ENCODE results near the gene SPDEF.

SPDEF gene

GRCh38 chr6:34569361-34569973, 13.3 kb upstream of the SPDEF start:
- H3K4me3 ChIP-seq (ENCODE audit: control insufficient read depth in 1 of 7, extremely low read depth in 1 of 7, insufficient read depth in 4 of 7, low read depth in 2 of 7, low read length in 6 of 7): no peak overlapping the region

GRCh38 chr6:34568341-34569201, 12.4 kb upstream of the SPDEF start:
- Histone ChIP-seq H3K9me3 (ENCODE audit: control extremely low read depth in 1 of 5, control insufficient read depth in 4 of 5, insufficient read depth in 2 of 5, low read depth in 1 of 5, low read length in 4 of 5) (no peaks in the 10 kb centered on the region), H3K27me3 (replicated peaks in 2 of 5; ENCODE audit: control insufficient read depth in 4 of 5, insufficient read depth in 5 of 5, low read length in 4 of 5) (no peaks in the 10 kb centered on the region), H3K27ac (ENCODE audit: insufficient read depth in 1 of 2, low read depth in 1 of 2, low read length in 2 of 2, poor library complexity in 1 of 2, severe bottlenecking in 2 of 2) (no peak overlapping the region), H3K36me3 (ENCODE audit: control insufficient read depth in 4 of 4, insufficient read depth in 4 of 4, low read length in 3 of 4) (no peaks in the 10 kb centered on the region), H3K4me1 (ENCODE audit: control extremely low read depth in 1 of 4, control insufficient read depth in 4 of 4, insufficient read depth in 4 of 4, low read length in 3 of 4) (no peaks in the 10 kb centered on the region), H3K4me3 (ENCODE audit: control insufficient read depth in 1 of 7, extremely low read depth in 1 of 7, insufficient read depth in 4 of 7, low read depth in 2 of 7, low read length in 6 of 7) (no peak overlapping the region)
- no peak for DNase-seq
- WGBS (ENCODE audit: insufficient coverage): 77% methylated on average over 3 of the region's 12 CpGs
- ChIA-PET POLR2A (no interaction called here), CTCF (interaction anchor here (1.4 kb wide), 1 partner anchor 23 kb away, joined by 4 read pairs; no protein-coding TSS in a partner anchor)

More at GRCh38 chr6:34569361-34569973, 13.3 kb upstream of the SPDEF start:
- ChIA-PET CTCF (interaction anchor here (0.5 to 1.4 kb wide), 2 partner anchors 22 to 1224 kb away, joined by 3 to 4 read pairs; no protein-coding TSS in a partner anchor), POLR2A (no interaction called here)
- H3K36me3 ChIP-seq (ENCODE audit: control insufficient read depth in 4 of 4, insufficient read depth in 4 of 4, low read length in 3 of 4): no peaks in the 10 kb centered on the region
- DNase-seq: no peak
- H3K4me1 ChIP-seq (ENCODE audit: control extremely low read depth in 1 of 4, control insufficient read depth in 4 of 4, insufficient read depth in 4 of 4, low read length in 3 of 4): no peaks in the 10 kb centered on the region
- H3K27ac ChIP-seq (ENCODE audit: insufficient read depth in 1 of 2, low read depth in 1 of 2, low read length in 2 of 2, poor library complexity in 1 of 2, severe bottlenecking in 2 of 2): no peak overlapping the region
- H3K9me3 ChIP-seq (ENCODE audit: control extremely low read depth in 1 of 5, control insufficient read depth in 4 of 5, insufficient read depth in 2 of 5, low read depth in 1 of 5, low read length in 4 of 5): no peaks in the 10 kb centered on the region
- 100% methylated on average over 2 of the region's 5 CpGs for WGBS (ENCODE audit: insufficient coverage)
- H3K27me3 ChIP-seq (replicated peaks in 2 of 5; ENCODE audit: control insufficient read depth in 4 of 5, insufficient read depth in 5 of 5, low read length in 4 of 5): no peaks in the 10 kb centered on the region

- no peaks in the 10 kb centered on the region for H3K27me3 ChIP-seq (replicated peaks in 2 of 5; ENCODE audit: control insufficient read depth in 4 of 5, insufficient read depth in 5 of 5, low read length in 4 of 5)
- no peaks in the 10 kb centered on the region for H3K4me1 ChIP-seq (ENCODE audit: control extremely low read depth in 1 of 4, control insufficient read depth in 4 of 4, insufficient read depth in 4 of 4, low read length in 3 of 4)
- 95% methylated on average over 8 of the region's 14 CpGs for WGBS (ENCODE audit: insufficient coverage)
- H3K27ac ChIP-seq (ENCODE audit: insufficient read depth in 1 of 2, low read depth in 1 of 2, low read length in 2 of 2, poor library complexity in 1 of 2, severe bottlenecking in 2 of 2): no peak overlapping the region
- ChIA-PET CTCF (no interaction called here), POLR2A (no interaction called here)
- no peaks in the 10 kb centered on the region for H3K36me3 ChIP-seq (ENCODE audit: control insufficient read depth in 4 of 4, insufficient read depth in 4 of 4, low read length in 3 of 4)
- H3K9me3 ChIP-seq (ENCODE audit: control extremely low read depth in 1 of 5, control insufficient read depth in 4 of 5, insufficient read depth in 2 of 5, low read depth in 1 of 5, low read length in 4 of 5): no peaks in the 10 kb centered on the region
- DNase-seq: no peak
- no peak overlapping the region for H3K4me3 ChIP-seq (ENCODE audit: control insufficient read depth in 1 of 7, extremely low read depth in 1 of 7, insufficient read depth in 4 of 7, low read depth in 2 of 7, low read length in 6 of 7)
These were observed 10.9 kb upstream of the SPDEF start for GRCh38 chr6:34566830-34567546.

DNA sequence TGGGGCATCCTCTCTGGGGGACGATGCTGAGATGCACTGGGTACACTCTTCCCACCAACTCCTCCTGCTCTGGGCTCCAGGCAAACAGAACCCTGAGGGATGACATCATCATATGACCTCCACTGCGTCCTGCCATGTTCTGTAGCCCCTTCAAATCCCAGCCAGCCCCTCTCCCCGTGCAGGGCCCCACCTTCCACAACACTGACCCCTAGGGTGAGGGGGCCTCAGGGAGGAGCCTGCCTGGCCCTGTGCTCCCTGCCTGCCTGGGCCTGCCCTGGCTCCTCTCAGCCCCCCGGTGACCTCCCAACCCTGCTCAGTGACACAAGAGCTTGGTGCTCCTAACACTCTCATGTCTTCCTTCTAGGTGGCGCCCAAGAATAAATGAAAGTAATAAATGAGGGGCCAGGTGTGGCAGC, 9.6 kb upstream of the SPDEF start:
- 82% methylated on average over 4 of the region's 5 CpGs for WGBS (ENCODE audit: insufficient coverage)
- CTCF ChIA-PET: no interaction called here
- no peak overlapping the region for H3K27ac ChIP-seq (ENCODE audit: insufficient read depth in 1 of 2, low read depth in 1 of 2, low read length in 2 of 2, poor library complexity in 1 of 2, severe bottlenecking in 2 of 2)
- no peaks in the 10 kb centered on the region for H3K27me3 ChIP-seq (replicated peaks in 2 of 5; ENCODE audit: control insufficient read depth in 4 of 5, insufficient read depth in 5 of 5, low read length in 4 of 5)
- POLR2A ChIA-PET: no interaction called here
- H3K4me1 ChIP-seq (ENCODE audit: control extremely low read depth in 1 of 4, control insufficient read depth in 4 of 4, insufficient read depth in 4 of 4, low read length in 3 of 4): no peaks in the 10 kb centered on the region
- DNase-seq: no peak
- H3K9me3 ChIP-seq (ENCODE audit: control extremely low read depth in 1 of 5, control insufficient read depth in 4 of 5, insufficient read depth in 2 of 5, low read depth in 1 of 5, low read length in 4 of 5): no peaks in the 10 kb centered on the region
- no peaks in the 10 kb centered on the region for H3K36me3 ChIP-seq (ENCODE audit: control insufficient read depth in 4 of 4, insufficient read depth in 4 of 4, low read length in 3 of 4)
- no peak overlapping the region for H3K4me3 ChIP-seq (ENCODE audit: control insufficient read depth in 1 of 7, extremely low read depth in 1 of 7, insufficient read depth in 4 of 7, low read depth in 2 of 7, low read length in 6 of 7)

DNA sequence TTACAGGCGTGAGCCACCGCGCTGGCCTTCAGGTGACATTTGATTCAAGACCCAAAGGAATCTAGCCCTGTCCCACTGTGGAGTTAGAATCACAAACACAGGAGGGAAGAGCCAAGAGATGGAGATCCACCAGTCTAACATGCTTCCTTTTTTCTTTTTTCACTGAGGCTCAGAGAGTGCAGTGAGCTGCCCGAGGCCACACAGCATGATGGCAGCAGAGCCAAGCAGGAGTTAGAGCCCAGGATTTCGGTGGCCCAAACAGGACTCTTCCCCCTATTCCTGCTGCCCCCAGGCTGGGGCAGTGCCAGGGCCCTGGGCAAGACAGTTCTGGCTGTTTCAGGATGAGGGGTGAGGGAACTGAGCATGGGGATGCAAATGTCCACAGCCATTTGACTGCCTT, 8.1 kb upstream of the SPDEF start:
- H3K4me3 ChIP-seq (ENCODE audit: control insufficient read depth in 1 of 7, extremely low read depth in 1 of 7, insufficient read depth in 4 of 7, low read depth in 2 of 7, low read length in 6 of 7): no peak overlapping the region
- H3K27ac ChIP-seq (ENCODE audit: insufficient read depth in 1 of 2, low read depth in 1 of 2, low read length in 2 of 2, poor library complexity in 1 of 2, severe bottlenecking in 2 of 2): no peak overlapping the region
- H3K36me3 ChIP-seq (ENCODE audit: control insufficient read depth in 4 of 4, insufficient read depth in 4 of 4, low read length in 3 of 4): no peaks in the 10 kb centered on the region
- ChIA-PET POLR2A (no interaction called here), CTCF (interaction anchor here (1.1 to 1.4 kb wide), 2 partner anchors 16 to 45 kb away, joined by 3 read pairs; no protein-coding TSS in a partner anchor)
- H3K9me3 ChIP-seq (ENCODE audit: control extremely low read depth in 1 of 5, control insufficient read depth in 4 of 5, insufficient read depth in 2 of 5, low read depth in 1 of 5, low read length in 4 of 5): no peaks in the 10 kb centered on the region
- no peaks in the 10 kb centered on the region for H3K4me1 ChIP-seq (ENCODE audit: control extremely low read depth in 1 of 4, control insufficient read depth in 4 of 4, insufficient read depth in 4 of 4, low read length in 3 of 4)
- DNase-seq: no peak
- 100% methylated on average over 5 of the region's 5 CpGs for WGBS (ENCODE audit: insufficient coverage)
- no peaks in the 10 kb centered on the region for H3K27me3 ChIP-seq (replicated peaks in 2 of 5; ENCODE audit: control insufficient read depth in 4 of 5, insufficient read depth in 5 of 5, low read length in 4 of 5)

GRCh38 chr6:34563513-34563870, 7.4 kb upstream of the SPDEF start:
- H3K9me3 ChIP-seq (ENCODE audit: control extremely low read depth in 1 of 5, control insufficient read depth in 4 of 5, insufficient read depth in 2 of 5, low read depth in 1 of 5, low read length in 4 of 5): peaks cover 0 to 2% (median 0%) of the 10 kb centered on the region in 5 experiments
- H3K36me3 ChIP-seq (ENCODE audit: control insufficient read depth in 4 of 4, insufficient read depth in 4 of 4, low read length in 3 of 4): no peaks in the 10 kb centered on the region
- no peak overlapping the region for H3K4me3 ChIP-seq (ENCODE audit: control insufficient read depth in 1 of 7, extremely low read depth in 1 of 7, insufficient read depth in 4 of 7, low read depth in 2 of 7, low read length in 6 of 7)
- ChIA-PET CTCF (interaction anchor here (0.5 to 0.9 kb wide), 2 partner anchors 10 to 41 kb away, joined by 3 read pairs; no protein-coding TSS in a partner anchor), POLR2A (no interaction called here)
- no peaks in the 10 kb centered on the region for H3K4me1 ChIP-seq (ENCODE audit: control extremely low read depth in 1 of 4, control insufficient read depth in 4 of 4, insufficient read depth in 4 of 4, low read length in 3 of 4)
- DNase-seq: no peak
- no peaks in the 10 kb centered on the region for H3K27me3 ChIP-seq (replicated peaks in 2 of 5; ENCODE audit: control insufficient read depth in 4 of 5, insufficient read depth in 5 of 5, low read length in 4 of 5)
- no peak overlapping the region for H3K27ac ChIP-seq (ENCODE audit: insufficient read depth in 1 of 2, low read depth in 1 of 2, low read length in 2 of 2, poor library complexity in 1 of 2, severe bottlenecking in 2 of 2)
- 100% methylated on average over 4 of the region's 7 CpGs for WGBS (ENCODE audit: insufficient coverage)

Measured in common myeloid progenitor, CD34-positive (primary cell).